Liver (tissue), 9 donors: Measurements from ENCODE around the gene LYST. TPM values are rescaled to one million over a fixed set of nuclear protein-coding genes. Genes with fewer than 3 reads are reported as not detected.

ENCODE experiments used
- DNase-seq: peaks from one replicate; pipeline ENCODE4 v3.0.0-alpha.2; 2017; ENCODE audit warnings: low spot score
- H3K27ac ChIP-seq, 2 donors: one replicate each; pipeline ENCODE4 v1.7.0; 2013; ENCODE audit warnings: inconsistent platforms in 2 of 2, low read length in 2 of 2, control low read depth in 1 of 2, low read depth in 1 of 2, mild to moderate bottlenecking in 1 of 2
- H3K27me3 ChIP-seq, 4 donors: one replicate each; pipeline versions ENCODE4 v1.6.1 to v1.7.0; 2013; ENCODE audit warnings: low read length in 3 of 4, inconsistent platforms in 1 of 4, mild to moderate bottlenecking in 1 of 4, moderate library complexity in 1 of 4; ENCODE audit not compliant: control insufficient read depth in 4 of 4, insufficient read depth in 4 of 4
- H3K36me3 ChIP-seq, 4 donors: one replicate each; pipeline versions ENCODE4 v1.6.1 to v1.7.0; 2013; ENCODE audit warnings: low read length in 3 of 4, mild to moderate bottlenecking in 3 of 4, low read depth in 1 of 4, moderate library complexity in 1 of 4; ENCODE audit not compliant: control insufficient read depth in 4 of 4, insufficient read depth in 3 of 4
- H3K4me1 ChIP-seq, 4 donors: one replicate each; pipeline versions ENCODE4 v1.6.1 to v1.7.0; 2013; ENCODE audit warnings: low read length in 3 of 4, mild to moderate bottlenecking in 3 of 4, moderate library complexity in 1 of 4; ENCODE audit not compliant: control insufficient read depth in 4 of 4, insufficient read depth in 4 of 4
- H3K4me3 ChIP-seq, 3 donors: one replicate each; pipeline versions ENCODE4 v1.6.1 to v1.7.0; 2013; ENCODE audit warnings: low read length in 3 of 3, control low read depth in 1 of 3, low read depth in 1 of 3, mild to moderate bottlenecking in 1 of 3
- H3K9ac ChIP-seq, 2 donors: one replicate each; pipeline ENCODE4 v1.7.0; 2013; ENCODE audit warnings: low read length in 2 of 2, mild to moderate bottlenecking in 2 of 2, moderate library complexity in 2 of 2, control low read depth in 1 of 2, low read depth in 1 of 2
- H3K9me3 ChIP-seq, 4 donors: one replicate each; pipeline versions ENCODE4 v1.6.1 to v1.7.0; 2013; ENCODE audit warnings: low read length in 3 of 4; ENCODE audit not compliant: control insufficient read depth in 4 of 4
- ATF3 ChIP-seq: IDR thresholded peaks from 2 replicates; pipeline ENCODE4 v1.6.1; 2016; ENCODE audit warnings: antibody characterized with exemption
- EGR1 ChIP-seq, 2 donors: IDR thresholded peaks; 2 replicates each; pipeline ENCODE4 v1.6.1; 2016 to 2018; ENCODE audit warnings: antibody characterized with exemption in 2 of 2, low read depth in 2 of 2
- FOXA2 ChIP-seq: IDR thresholded peaks from 2 replicates; pipeline ENCODE4 v1.6.1; 2016; ENCODE audit warnings: antibody characterized with exemption
- GABPA ChIP-seq, 2 donors: IDR thresholded peaks in 1 of 2; conservative IDR thresholded peaks in 1 of 2; 2 replicates each; pipeline ENCODE4 v1.6.1; 2016; ENCODE audit warnings: antibody characterized with exemption in 2 of 2, mild to moderate bottlenecking in 1 of 2, moderate library complexity in 1 of 2
- HNF4A ChIP-seq, 2 donors: conservative IDR thresholded peaks; 2 replicates each; pipeline ENCODE4 v1.6.1; 2016; ENCODE audit warnings: antibody characterized with exemption in 2 of 2, mild to moderate bottlenecking in 2 of 2
- HNF4G ChIP-seq: IDR thresholded peaks from 2 replicates; pipeline ENCODE4 v1.6.1; 2016; ENCODE audit warnings: antibody characterized with exemption
- JUND ChIP-seq, 2 donors: IDR thresholded peaks; 2 replicates each; pipeline ENCODE4 v1.6.1; 2016; ENCODE audit warnings: antibody characterized with exemption in 2 of 2
- MAX ChIP-seq: IDR thresholded peaks from 2 replicates; pipeline ENCODE4 v1.6.1; 2016; ENCODE audit warnings: antibody characterized with exemption
- RAD21 ChIP-seq, 2 donors: IDR thresholded peaks; 2 replicates each; pipeline ENCODE4 v1.6.1; 2016; ENCODE audit warnings: antibody characterized with exemption in 2 of 2, mild to moderate bottlenecking in 2 of 2
- REST ChIP-seq: IDR thresholded peaks from 2 replicates; pipeline ENCODE4 v1.6.1; 2016; ENCODE audit warnings: antibody characterized with exemption, mild to moderate bottlenecking
- TAF1 ChIP-seq: conservative IDR thresholded peaks from 2 replicates; pipeline ENCODE4 v1.6.1; 2016; ENCODE audit warnings: antibody characterized with exemption, mild to moderate bottlenecking
- YY1 ChIP-seq: IDR thresholded peaks from 2 replicates; pipeline ENCODE4 v1.6.1; 2016; ENCODE audit warnings: antibody characterized with exemption, mild to moderate bottlenecking
- WGBS: extraction: QIAGEN DNeasy Blood & Tissue Kit; methylation state at CpG from one replicate; pipeline ENCODE4 v1.1.7; 2013; 5-methylcytosine and 5-hydroxymethylcytosine counted together
- polyA plus RNA-seq, 2 donors: library from polyadenylated mRNA; stranded (reverse) in 1 of 2; unstranded in 1 of 2; fragments of 200-250 nt in 1 of 2; fragments of >200 nt in 1 of 2; fragmentation: Nextera tagmentation in 1 of 2; extraction: Ambion mirVana in 1 of 2; gene quantifications; one replicate each; pipeline versions ENCODE4 v1.2.1 to v1.2.3, GENCODE V29; 2013 to 2015
- total RNA-seq, 2 donors: library from RNA; depleted of rRNA; stranded (reverse); fragments of >200 nt; gene quantifications; one replicate each; pipeline ENCODE4 v1.2.3, GENCODE V29; 2014
- donor health status: healthy.
- donor health status: healthy.
- donor health status: healthy.
- donor health status: healthy.
- donor health status: healthy.

LYST gene
- total and polyA plus RNA-seq, 4 donors, result 3.4 to 45.9 (median 14.2) TPM

- H3K4me3 ChIP-seq, result no peak overlapping the region
- peaks cover 0 to 11% (median 3%) of the 10 kb centered on the region in 4 donors for H3K27me3 ChIP-seq
- no peak for DNase-seq
- WGBS, result 90% methylated on average over 9 of the region's 9 CpGs
- TF ChIP-seq HNF4A (conservative IDR thresholded peaks at IDR 0.05), result no peak
- no peak for TF ChIP-seq REST
- no peak for TF ChIP-seq RAD21 (IDR thresholded peaks at IDR 0.05)
- TF ChIP-seq EGR1 (IDR thresholded peaks at IDR 0.05; ENCODE audit: low read depth in 2 of 2), result no peak
- H3K36me3 ChIP-seq, result no peaks in the 10 kb centered on the region
- H3K4me1 ChIP-seq, result peaks cover 13 to 25% (median 21%) of the 10 kb centered on the region in 4 donors
- no peak overlapping the region for H3K27ac ChIP-seq
- no peaks in the 10 kb centered on the region for H3K9me3 ChIP-seq
- H3K9ac ChIP-seq, result no peak overlapping the region
Observed at GRCh38 chr1:235646463-235646862, 220.2 kb downstream of the LYST start.

- no peaks in the 10 kb centered on the region for H3K9me3 ChIP-seq
- H3K27ac ChIP-seq, result no peak overlapping the region
- 84% methylated on average over 13 of the region's 13 CpGs for WGBS
- TF ChIP-seq TAF1, result no peak
- no peak for TF ChIP-seq HNF4A (conservative IDR thresholded peaks at IDR 0.05)
- TF ChIP-seq HNF4G, result no peak
- TF ChIP-seq YY1, result no peak
- TF ChIP-seq FOXA2, result no peak
- no peak for TF ChIP-seq ATF3
- TF ChIP-seq JUND (IDR thresholded peaks at IDR 0.05), result no peak
- TF ChIP-seq GABPA (IDR thresholded peaks at IDR 0.05 in 1 of 2, conservative IDR thresholded peaks at IDR 0.05 in 1 of 2), result no peak
- TF ChIP-seq EGR1 (IDR thresholded peaks at IDR 0.05; ENCODE audit: low read depth in 2 of 2), result no peak
- no peak for TF ChIP-seq MAX
- TF ChIP-seq RAD21 (IDR thresholded peaks at IDR 0.05), result no peak
- H3K9ac ChIP-seq, result no peak overlapping the region
- no peak for DNase-seq
- no peaks in the 10 kb centered on the region for H3K36me3 ChIP-seq
- H3K4me3 ChIP-seq, result no peak overlapping the region
- H3K4me1 ChIP-seq, result peaks cover 7 to 18% (median 13%) of the 10 kb centered on the region in 4 donors
- H3K27me3 ChIP-seq, result peaks cover 0 to 6% (median 3%) of the 10 kb centered on the region in 4 donors
Observed at GRCh38 chr1:235644693-235645305, 221.9 kb downstream of the LYST start.

GRCh38 chr1:235643837-235644692 lies 222.6 kb downstream of the LYST start:
- Histone ChIP-seq H3K36me3 (no peaks in the 10 kb centered on the region), H3K9me3 (no peaks in the 10 kb centered on the region), H3K9ac (no peak overlapping the region), H3K4me3 (no peak overlapping the region), H3K4me1 (peaks cover 4 to 10% (median 7%) of the 10 kb centered on the region in 4 donors), H3K27me3 (peaks cover 0 to 5% (median 3%) of the 10 kb centered on the region in 4 donors), H3K27ac (no peak overlapping the region)
- 93% methylated on average over 23 of the region's 23 CpGs for WGBS
- TF ChIP-seq GABPA (IDR thresholded peaks at IDR 0.05 in 1 of 2, conservative IDR thresholded peaks at IDR 0.05 in 1 of 2), result no peak
- no peak for DNase-seq
